Upper lobe of right lung (tissue), 1 donor: ENCODE data around the gene CARS2. TPM values are rescaled to one million over a fixed set of nuclear protein-coding genes. Genes with fewer than 3 reads are reported as not detected.
"Not testable (repeated sequence)": the region's sequence is repeated elsewhere in the genome, so short reads cannot be mapped to it uniquely, and the experiment has no call there.

Experiments
- ATAC-seq: fragments of 200-7000 bp; cut with Tn5 transposase; one replicate; pipeline ENCODE4 v1.9.1; 2020; ENCODE audit warnings: mild to moderate bottlenecking, moderate library complexity
- DNase-seq: peaks from one replicate; pipeline ENCODE4 v3.0.0-alpha.2; 2020
- H3K27ac ChIP-seq: fragments of 200-600 bp; one replicate; pipeline ENCODE4 v1.8.0; 2022
- H3K27me3 ChIP-seq: fragments of 200-600 bp; one replicate; pipeline ENCODE4 v1.8.0; 2022; ENCODE audit warnings: mild to moderate bottlenecking
- H3K36me3 ChIP-seq: fragments of 200-600 bp; one replicate; pipeline ENCODE4 v1.8.0; 2022
- H3K4me1 ChIP-seq: fragments of 200-600 bp; one replicate; pipeline ENCODE4 v1.8.0; 2022
- H3K4me3 ChIP-seq: fragments of 200-600 bp; one replicate; pipeline ENCODE4 v1.8.0; 2022; ENCODE audit warnings: mild to moderate bottlenecking
- H3K9me3 ChIP-seq: fragments of 200-600 bp; one replicate; pipeline ENCODE4 v1.8.0; 2022
- intact Hi-C: fragments of 100-400 bp; cut with DNase I; formaldehyde crosslinking; loops from one replicate; pipeline ENCODE4 v1.11.0; 2022
- total RNA-seq: library from RNA; stranded (reverse); fragmentation: NEBNext Ultra II Directional; extraction: Animal tissue kit (Norgen Biotek cat#: 25700); gene quantifications from one replicate; pipeline ENCODE4 v1.2.1, GENCODE V29; 2021
- TF ChIP-seq, protein P1 (sequence below): fragments of 200-600 bp; IDR thresholded peaks from one replicate; pipeline ENCODE4 v1.8.0; 2022; ENCODE audit warnings: antibody characterized with exemption
- donor health status: DM: no; HTN: yes; CAD: no; lungs with severe emphysema.

Gene CARS2
- total RNA-seq, 1 donor from 2014 or later, result 69.5 TPM

DNA sequence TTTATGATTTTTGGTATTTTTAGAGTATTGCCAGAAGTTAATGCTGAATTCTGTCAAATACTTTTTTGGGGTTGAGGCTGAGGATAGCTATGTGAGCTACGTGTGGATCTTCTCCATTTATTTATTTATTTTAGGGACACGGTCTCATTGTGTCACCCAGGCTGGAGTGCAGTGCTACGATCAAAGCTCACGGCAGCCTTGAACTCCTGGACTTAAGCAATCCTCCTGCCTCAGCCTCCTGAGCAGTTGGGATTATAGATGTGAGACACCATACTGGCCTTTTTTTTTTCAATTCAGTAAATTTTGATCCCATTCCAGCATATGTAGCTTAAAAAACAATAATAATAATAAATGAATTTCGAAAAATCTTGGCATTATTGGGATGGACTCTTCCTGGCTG, 28.6 kb upstream of the CARS2 start:
- H3K9me3 ChIP-seq, result no peaks in the 10 kb centered on the region
- H3K36me3 ChIP-seq, result no peaks in the 10 kb centered on the region
- intact Hi-C loops, result no loop called here
- H3K4me1 ChIP-seq, result no peaks in the 10 kb centered on the region
- no peak overlapping the region for H3K27ac ChIP-seq
- no peaks in the 10 kb centered on the region for H3K27me3 ChIP-seq
- TF ChIP-seq, protein P1, sequence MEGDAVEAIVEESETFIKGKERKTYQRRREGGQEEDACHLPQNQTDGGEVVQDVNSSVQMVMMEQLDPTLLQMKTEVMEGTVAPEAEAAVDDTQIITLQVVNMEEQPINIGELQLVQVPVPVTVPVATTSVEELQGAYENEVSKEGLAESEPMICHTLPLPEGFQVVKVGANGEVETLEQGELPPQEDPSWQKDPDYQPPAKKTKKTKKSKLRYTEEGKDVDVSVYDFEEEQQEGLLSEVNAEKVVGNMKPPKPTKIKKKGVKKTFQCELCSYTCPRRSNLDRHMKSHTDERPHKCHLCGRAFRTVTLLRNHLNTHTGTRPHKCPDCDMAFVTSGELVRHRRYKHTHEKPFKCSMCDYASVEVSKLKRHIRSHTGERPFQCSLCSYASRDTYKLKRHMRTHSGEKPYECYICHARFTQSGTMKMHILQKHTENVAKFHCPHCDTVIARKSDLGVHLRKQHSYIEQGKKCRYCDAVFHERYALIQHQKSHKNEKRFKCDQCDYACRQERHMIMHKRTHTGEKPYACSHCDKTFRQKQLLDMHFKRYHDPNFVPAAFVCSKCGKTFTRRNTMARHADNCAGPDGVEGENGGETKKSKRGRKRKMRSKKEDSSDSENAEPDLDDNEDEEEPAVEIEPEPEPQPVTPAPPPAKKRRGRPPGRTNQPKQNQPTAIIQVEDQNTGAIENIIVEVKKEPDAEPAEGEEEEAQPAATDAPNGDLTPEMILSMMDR, result no peak
- DNase-seq (no peak), ATAC-seq (no peak)
- H3K4me3 ChIP-seq, result no peak overlapping the region

DNA sequence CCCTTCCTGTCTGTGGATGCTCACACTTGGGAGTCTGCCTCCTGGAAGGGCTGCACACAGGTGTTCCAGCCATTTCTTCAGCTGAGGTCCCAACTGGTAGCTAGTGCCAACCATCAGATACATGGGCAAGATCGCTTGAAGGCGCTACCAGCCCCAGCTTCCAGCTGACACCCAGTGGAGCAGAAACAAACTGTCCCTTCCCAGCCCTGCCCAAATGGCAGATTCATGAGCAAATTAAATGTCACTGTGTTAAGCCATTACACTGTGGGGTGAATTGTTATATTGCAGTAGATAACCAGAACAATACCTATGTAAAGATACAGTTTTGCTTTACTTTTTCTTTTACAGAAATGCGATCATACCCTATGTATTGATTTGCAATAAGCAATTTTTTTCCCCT, 25.2 kb upstream of the CARS2 start:
- no peak for ATAC-seq
- DNase-seq, result no peak
- no peaks in the 10 kb centered on the region for H3K36me3 ChIP-seq
- H3K9me3 ChIP-seq, result no peaks in the 10 kb centered on the region
- H3K27ac ChIP-seq, result no peak overlapping the region
- H3K4me3 ChIP-seq, result no peak overlapping the region
- intact Hi-C loops, result no loop called here
- no peaks in the 10 kb centered on the region for H3K4me1 ChIP-seq
- no peaks in the 10 kb centered on the region for H3K27me3 ChIP-seq
- TF ChIP-seq, protein P1, result no peak

DNA sequence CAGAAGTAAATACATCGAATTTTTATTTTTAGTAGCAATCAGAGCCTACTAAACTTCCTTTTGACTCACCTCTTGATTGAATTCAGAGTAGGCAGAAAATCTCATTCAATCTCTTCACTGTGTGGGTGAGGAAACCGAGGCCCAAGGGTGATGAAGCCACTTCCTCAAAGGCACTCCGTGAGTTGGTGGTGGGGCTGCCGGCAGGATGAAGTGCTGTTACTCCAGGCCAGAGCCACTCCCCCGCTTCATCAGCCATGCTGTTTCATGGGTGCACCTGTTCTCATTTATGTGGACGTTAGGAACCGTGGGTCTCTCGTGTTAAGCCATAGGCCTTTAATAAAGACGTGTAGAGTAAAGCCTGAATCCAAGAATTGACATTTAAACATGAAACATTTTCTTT, 20.8 kb upstream of the CARS2 start:
- ATAC-seq, result peak; percentile 66
- Histone ChIP-seq H3K36me3 (no peaks in the 10 kb centered on the region), H3K9me3 (no peaks in the 10 kb centered on the region), H3K4me1 (no peaks in the 10 kb centered on the region), H3K4me3 (no peak overlapping the region), H3K27me3 (no peaks in the 10 kb centered on the region), H3K27ac (no peak overlapping the region)
- intact Hi-C loops, result no loop called here
- TF ChIP-seq, protein P1, result no peak
- DNase-seq, result no peak

DNA sequence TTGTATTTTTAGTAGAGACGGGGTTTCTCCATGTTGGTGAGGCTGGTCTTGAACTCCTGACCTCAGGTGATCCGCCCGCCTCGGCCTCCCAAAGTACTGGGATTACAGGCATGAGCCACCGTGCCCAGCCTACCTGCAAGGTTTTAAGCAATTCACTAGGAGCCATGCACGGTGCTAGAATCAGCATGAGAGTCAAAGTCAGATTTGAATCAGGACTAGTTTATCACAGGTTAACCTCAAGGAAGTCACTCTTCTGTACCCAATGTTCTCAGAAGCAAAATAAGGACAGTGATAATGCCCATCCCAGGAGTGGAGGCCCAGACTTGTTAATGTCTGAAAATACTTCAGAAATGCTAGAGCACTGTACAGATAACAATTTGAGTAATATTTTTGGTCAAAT, 20.2 kb upstream of the CARS2 start:
- ATAC-seq, H3K27ac ChIP-seq, DNase-seq, intact Hi-C loops, H3K4me3 ChIP-seq, H3K36me3 ChIP-seq, H3K4me1 ChIP-seq, H3K9me3 ChIP-seq, H3K27me3 ChIP-seq: not testable (repeated sequence)

DNA sequence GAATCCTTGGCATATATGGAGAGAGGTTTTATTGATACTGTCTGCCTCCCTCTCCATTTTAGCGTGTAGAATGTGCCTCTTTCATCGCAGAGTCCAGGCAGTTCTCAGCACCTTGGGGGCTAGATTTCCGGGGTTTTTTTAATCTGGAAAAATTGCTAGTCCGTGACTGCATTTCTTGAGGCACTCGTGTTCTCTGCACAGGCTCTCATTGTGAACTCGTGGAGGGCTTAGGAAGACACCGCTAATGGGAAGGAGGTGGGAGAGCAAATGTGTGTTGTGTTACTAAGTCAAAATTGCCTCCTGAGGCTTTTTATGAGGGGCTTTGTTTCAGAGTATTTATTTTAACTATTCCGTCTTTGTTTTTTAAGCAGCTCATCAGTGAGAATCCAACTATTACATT, 17.7 kb upstream of the CARS2 start:
- TF ChIP-seq, protein P1, result no peak

DNA sequence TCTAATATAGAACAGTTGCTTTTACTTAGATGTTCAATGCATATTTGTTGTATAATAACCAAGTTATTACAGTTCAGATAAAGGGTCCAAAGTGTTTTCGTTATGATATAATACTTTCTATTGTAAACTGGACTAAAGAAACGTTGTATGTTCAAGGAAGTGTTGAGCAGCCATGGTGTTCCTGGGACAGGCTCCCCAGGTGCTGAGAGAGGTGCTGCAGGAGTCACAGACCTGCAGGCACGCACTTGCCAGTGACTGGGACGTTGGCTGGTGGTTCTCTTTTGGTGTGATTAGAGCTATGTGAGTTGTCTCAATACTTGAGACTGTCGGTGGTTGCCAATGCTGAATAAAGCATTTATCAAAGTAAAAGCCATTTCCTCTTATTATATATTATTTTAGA, 17.1 kb upstream of the CARS2 start:
- Histone ChIP-seq H3K4me1 (peaks cover 5% of the 10 kb centered on the region), H3K9me3 (no peaks in the 10 kb centered on the region), H3K4me3 (no peak overlapping the region), H3K36me3 (peaks cover 16% of the 10 kb centered on the region), H3K27me3 (no peaks in the 10 kb centered on the region), H3K27ac (no peak overlapping the region)
- ATAC-seq (no peak), DNase-seq (no peak)
- TF ChIP-seq, protein P1, result no peak
- intact Hi-C loops, result no loop called here

More for the DNA sequence above, 17.7 kb upstream of the CARS2 start:
- no peak for ATAC-seq
- no peaks in the 10 kb centered on the region for H3K9me3 ChIP-seq
- H3K4me1 ChIP-seq, result no peaks in the 10 kb centered on the region
- H3K27ac ChIP-seq, result no peak overlapping the region
- H3K27me3 ChIP-seq, result no peaks in the 10 kb centered on the region
- intact Hi-C loops, result no loop called here
- H3K36me3 ChIP-seq, result peaks cover 16% of the 10 kb centered on the region
- H3K4me3 ChIP-seq, result no peak overlapping the region
- DNase-seq, result no peak
